Activated CD4-positive, alpha-beta T cell treated with anti-CD3 and anti-CD28 coated beads, Interleukin-2, amount 10 ng/mL, durations not matched to agents 7 days and 5 days (primary cell): ENCODE data around the gene WT1. TPM values are rescaled to one million over a fixed set of nuclear protein-coding genes. Genes with fewer than 3 reads are reported as not detected.
"Not testable (repeated sequence)": the region's sequence is repeated elsewhere in the genome, so short reads cannot be mapped to it uniquely, and the experiment has no call there.

ENCODE experiments used
- CTCF ChIA-PET: fragments of 350-600 bp; sonication (Branson Sonifier 250); formaldehyde crosslinking; loops from one replicate; lab custom pipeline; 2021; ENCODE audit warnings: antibody characterized with exemption; lab: Charles Lee
- POLR2A ChIA-PET: fragments of 350-600 bp; sonication (Branson Sonifier 250); formaldehyde crosslinking; loops from one replicate; lab custom pipeline; 2021; ENCODE audit warnings: antibody characterized with exemption; lab: Charles Lee
- DNase-seq: peaks from one replicate; pipeline ENCODE4 v3.0.0-alpha.2; 2020
- H3K27ac Mint-ChIP-seq: one replicate; pipeline ENCODE4 v1.8.0; 2021; ENCODE audit warnings: mild to moderate bottlenecking, moderate library complexity, mixed read lengths
- H3K27me3 Mint-ChIP-seq: one replicate; pipeline ENCODE4 v1.8.0; 2021; ENCODE audit warnings: mixed read lengths
- H3K36me3 Mint-ChIP-seq: one replicate; pipeline ENCODE4 v1.8.0; 2021; ENCODE audit warnings: low read depth, mixed read lengths
- H3K4me1 Mint-ChIP-seq: one replicate; pipeline ENCODE4 v1.8.0; 2021; ENCODE audit warnings: mixed read lengths
- H3K4me3 Mint-ChIP-seq: one replicate; pipeline ENCODE4 v1.8.0; 2021; ENCODE audit warnings: mild to moderate bottlenecking, moderate library complexity, mixed read lengths
- H3K9me3 Mint-ChIP-seq: one replicate; pipeline ENCODE4 v1.8.0; 2021; ENCODE audit warnings: mixed read lengths
- total RNA-seq, 2 experiments: library from RNA; stranded (reverse); gene quantifications; one replicate each; pipeline ENCODE4 v1.2.3, GENCODE V29; 2021

The WT1 gene
- total RNA-seq, 2 experiments from 2014 or later: not detected

GRCh38 chr11:32387411-32387810 lies 47.9 kb downstream of the WT1 start:
- H3K27ac Mint-ChIP-seq: no peak overlapping the region
- CTCF ChIA-PET: no interaction called here
- H3K4me3 Mint-ChIP-seq: no peak overlapping the region

GRCh38 chr11:32386770-32387377 lies 48.5 kb downstream of the WT1 start:
- H3K36me3 Mint-ChIP-seq: no peaks in the 10 kb centered on the region
- H3K4me3 Mint-ChIP-seq: no peak overlapping the region
- H3K27me3 Mint-ChIP-seq: peaks cover 14% of the 10 kb centered on the region
- DNase-seq: no peak
- no peak overlapping the region for H3K27ac Mint-ChIP-seq
- no peaks in the 10 kb centered on the region for H3K9me3 Mint-ChIP-seq
- POLR2A ChIA-PET: no interaction called here
- no peaks in the 10 kb centered on the region for H3K4me1 Mint-ChIP-seq
- CTCF ChIA-PET: no interaction called here

More at GRCh38 chr11:32387411-32387810, 47.9 kb downstream of the WT1 start:
- Mint-ChIP-seq H3K4me1 (no peaks in the 10 kb centered on the region), H3K9me3 (no peaks in the 10 kb centered on the region), H3K36me3 (no peaks in the 10 kb centered on the region), H3K27me3 (peaks cover 14% of the 10 kb centered on the region)
- POLR2A ChIA-PET: no interaction called here
- no peak for DNase-seq

- no peaks in the 10 kb centered on the region for H3K4me1 Mint-ChIP-seq
- POLR2A ChIA-PET: no interaction called here
- H3K4me3 Mint-ChIP-seq: no peak overlapping the region
These were observed 49.3 kb downstream of the WT1 start for GRCh38 chr11:32385998-32386397.

GRCh38 chr11:32382339-32383049 lies 52.8 kb downstream of the WT1 start:
- no peak overlapping the region for H3K27ac Mint-ChIP-seq
- H3K27me3 Mint-ChIP-seq: peaks cover 15% of the 10 kb centered on the region
- no peaks in the 10 kb centered on the region for H3K4me1 Mint-ChIP-seq
- ChIA-PET POLR2A (no interaction called here), CTCF (no interaction called here)
- H3K4me3 Mint-ChIP-seq: no peak overlapping the region
- no peak for DNase-seq
- H3K9me3 Mint-ChIP-seq: no peaks in the 10 kb centered on the region
- no peaks in the 10 kb centered on the region for H3K36me3 Mint-ChIP-seq

More at GRCh38 chr11:32385998-32386397, 49.3 kb downstream of the WT1 start:
- Mint-ChIP-seq H3K27ac (no peak overlapping the region), H3K36me3 (no peaks in the 10 kb centered on the region), H3K27me3 (peaks cover 14% of the 10 kb centered on the region), H3K9me3 (no peaks in the 10 kb centered on the region)
- no peak for DNase-seq
- CTCF ChIA-PET: no interaction called here

- ChIA-PET CTCF (no interaction called here), POLR2A (no interaction called here)
- Mint-ChIP-seq H3K9me3 (no peaks in the 10 kb centered on the region), H3K36me3 (no peaks in the 10 kb centered on the region), H3K27me3 (peaks cover 5% of the 10 kb centered on the region), H3K4me1 (no peaks in the 10 kb centered on the region), H3K4me3 (no peak overlapping the region), H3K27ac (no peak overlapping the region)
- no peak for DNase-seq
These were observed 54.2 kb downstream of the WT1 start for GRCh38 chr11:32381179-32381578.

- Mint-ChIP-seq H3K36me3 (no peaks in the 10 kb centered on the region), H3K27me3 (peaks cover 5% of the 10 kb centered on the region), H3K27ac (no peak overlapping the region), H3K9me3 (no peaks in the 10 kb centered on the region), H3K4me3 (no peak overlapping the region), H3K4me1 (no peaks in the 10 kb centered on the region)
- ChIA-PET CTCF (no interaction called here), POLR2A (no interaction called here)
- no peak for DNase-seq
These were observed 55.6 kb downstream of the WT1 start for GRCh38 chr11:32379719-32380118.

- H3K27me3 Mint-ChIP-seq: peaks cover 5% of the 10 kb centered on the region
- H3K9me3 Mint-ChIP-seq: peaks cover 4% of the 10 kb centered on the region
- H3K36me3 Mint-ChIP-seq: no peaks in the 10 kb centered on the region
- no peaks in the 10 kb centered on the region for H3K4me1 Mint-ChIP-seq
- H3K27ac Mint-ChIP-seq: no peak overlapping the region
- H3K4me3 Mint-ChIP-seq: no peak overlapping the region
- ChIA-PET POLR2A (no interaction called here), CTCF (interaction anchor here (0.6 kb wide), 1 partner anchor 920 kb away, joined by 3 read pairs; no protein-coding TSS in a partner anchor)
- DNase-seq: no peak
These were observed 59.5 kb downstream of the WT1 start for GRCh38 chr11:32375826-32376225.

- CTCF ChIA-PET: no interaction called here
- Mint-ChIP-seq H3K4me3 (no peak overlapping the region), H3K9me3 (peaks cover 6% of the 10 kb centered on the region), H3K27me3 (peaks cover 5% of the 10 kb centered on the region), H3K4me1 (no peaks in the 10 kb centered on the region), H3K27ac (no peak overlapping the region), H3K36me3 (no peaks in the 10 kb centered on the region)
- POLR2A ChIA-PET: no interaction called here
- DNase-seq: peak; percentile 48
These were observed 61.1 kb downstream of the WT1 start for GRCh38 chr11:32374261-32374711.

GRCh38 chr11:32369987-32370386 lies 65.4 kb downstream of the WT1 start:
- H3K36me3 Mint-ChIP-seq, POLR2A ChIA-PET, H3K4me1 Mint-ChIP-seq, CTCF ChIA-PET, DNase-seq, H3K9me3 Mint-ChIP-seq, H3K27me3 Mint-ChIP-seq, H3K4me3 Mint-ChIP-seq, H3K27ac Mint-ChIP-seq: not testable (repeated sequence)

GRCh38 chr11:32366666-32367065 lies 68.7 kb downstream of the WT1 start:
- ChIA-PET POLR2A (no interaction called here), CTCF (no interaction called here)
- Mint-ChIP-seq H3K9me3 (peaks cover 5% of the 10 kb centered on the region), H3K27me3 (peaks cover 10% of the 10 kb centered on the region), H3K4me3 (no peak overlapping the region), H3K4me1 (no peaks in the 10 kb centered on the region), H3K27ac (no peak overlapping the region), H3K36me3 (no peaks in the 10 kb centered on the region)
- DNase-seq: no peak

GRCh38 chr11:32365192-32365591 lies 70.1 kb downstream of the WT1 start:
- ChIA-PET POLR2A (no interaction called here), CTCF (no interaction called here)
- DNase-seq: no peak
- Mint-ChIP-seq H3K27me3 (peaks cover 10% of the 10 kb centered on the region), H3K27ac (no peak overlapping the region), H3K36me3 (no peaks in the 10 kb centered on the region), H3K4me3 (no peak overlapping the region), H3K4me1 (no peaks in the 10 kb centered on the region), H3K9me3 (peaks cover 5% of the 10 kb centered on the region)

- Mint-ChIP-seq H3K36me3 (no peaks in the 10 kb centered on the region), H3K9me3 (no peaks in the 10 kb centered on the region), H3K27me3 (peaks cover 16% of the 10 kb centered on the region), H3K27ac (no peak overlapping the region), H3K4me3 (no peak overlapping the region), H3K4me1 (no peaks in the 10 kb centered on the region)
- POLR2A ChIA-PET: no interaction called here
- no peak for DNase-seq
- CTCF ChIA-PET: no interaction called here
These were observed 76.6 kb downstream of the WT1 start for GRCh38 chr11:32358729-32359128.

- ChIA-PET CTCF (interaction anchor here (1.1 kb wide), 1 partner anchor 31 kb away, joined by 3 read pairs; no protein-coding TSS in a partner anchor), POLR2A (no interaction called here)
- Mint-ChIP-seq H3K27me3 (peaks cover 12% of the 10 kb centered on the region), H3K27ac (no peak overlapping the region), H3K36me3 (no peaks in the 10 kb centered on the region), H3K4me1 (no peaks in the 10 kb centered on the region), H3K4me3 (no peak overlapping the region), H3K9me3 (no peaks in the 10 kb centered on the region)
- DNase-seq: no peak
These were observed 81.5 kb downstream of the WT1 start for GRCh38 chr11:32353884-32354283.
